HG02678 (cell line): ENCODE data around the gene RGS3.

Experiments used
- ATAC-seq: cut with Tn5 transposase; IDR thresholded peaks from one replicate; pipeline ENCODE4 v1.9.1; 2021; ENCODE audit warnings: mild to moderate bottlenecking, moderate library complexity; ENCODE audit not compliant: unreplicated experiment

RGS3 gene

GRCh38 chr9:113568571-113569321, 105.2 kb downstream of the RGS3 start:
- no peak for ATAC-seq

GRCh38 chr9:113569472-113570060, 106.0 kb downstream of the RGS3 start:
- ATAC-seq, result no peak

GRCh38 chr9:113570106-113570505, 106.6 kb downstream of the RGS3 start:
- no peak for ATAC-seq

- no peak for ATAC-seq
Measured at GRCh38 chr9:113570749-113571711, 107.5 kb downstream of the RGS3 start.

- no peak for ATAC-seq
Measured at GRCh38 chr9:113572076-113572861, 108.7 kb downstream of the RGS3 start.

- ATAC-seq, result no peak
Measured at GRCh38 chr9:113573046-113573958, 109.8 kb downstream of the RGS3 start.

- no peak for ATAC-seq
Measured at GRCh38 chr9:113573959-113574352, 110.4 kb downstream of the RGS3 start.

GRCh38 chr9:113574441-113575262, 111.1 kb downstream of the RGS3 start:
- ATAC-seq, result no peak

GRCh38 chr9:113577525-113578261, 114.2 kb downstream of the RGS3 start:
- ATAC-seq, result no peak

- ATAC-seq, result no peak
Measured at GRCh38 chr9:113578279-113578865, 114.8 kb downstream of the RGS3 start.

- ATAC-seq, result peak; percentile 56
Measured at GRCh38 chr9:113578882-113579282, 115.4 kb downstream of the RGS3 start.

- ATAC-seq, result no peak
Measured at GRCh38 chr9:113579283-113580040, 115.9 kb downstream of the RGS3 start.

- no peak for ATAC-seq
Measured at GRCh38 chr9:113580041-113580953, 116.8 kb downstream of the RGS3 start.

GRCh38 chr9:113580954-113581311, 117.4 kb downstream of the RGS3 start:
- no peak for ATAC-seq

GRCh38 chr9:113581865-113582697, 118.6 kb downstream of the RGS3 start:
- ATAC-seq, result peak; percentile 88
